Measurements from ENCODE around the gene TMEM53.
"Not testable (repeated sequence)": the region's sequence is repeated elsewhere in the genome, so short reads cannot be mapped to it uniquely, and the experiment has no call there.

Gene TMEM53

GRCh38 chr1:44672961-44673674, 1.2 kb downstream of the TMEM53 start:
- H3K27ac ChIP-seq (ENCODE audit: low read length) = no peak overlapping the region
- no peaks in the 10 kb centered on the region for H3K36me3 ChIP-seq (ENCODE audit: control insufficient read depth, insufficient read depth, low read length)
- H3K4me3 ChIP-seq (ENCODE audit: low read length) = no peak overlapping the region; the same call in 1 of the 2 replicates
- DNase-seq (ENCODE audit: low read depth, low spot score) = no peak
- no peaks in the 10 kb centered on the region for H3K27me3 ChIP-seq (ENCODE audit: control insufficient read depth, insufficient read depth, low read length)
- no peaks in the 10 kb centered on the region for H3K4me1 ChIP-seq (ENCODE audit: control insufficient read depth, insufficient read depth, low read length)
- no CpG with 5 or more reads among the region's 14 CpGs for WGBS (ENCODE audit: insufficient coverage, insufficient read length)
- no peaks in the 10 kb centered on the region for H3K9me3 ChIP-seq (ENCODE audit: control insufficient read depth, insufficient read depth, low read length)

- H3K27me3 ChIP-seq (ENCODE audit: control insufficient read depth, insufficient read depth, low read length) = no peaks in the 10 kb centered on the region
- no peak overlapping the region for H3K4me3 ChIP-seq (ENCODE audit: low read length)
- DNase-seq (ENCODE audit: low read depth, low spot score) = no peak
- H3K4me1 ChIP-seq (ENCODE audit: control insufficient read depth, insufficient read depth, low read length) = no peaks in the 10 kb centered on the region
- WGBS (ENCODE audit: insufficient coverage, insufficient read length) = no CpG with 5 or more reads among the region's 13 CpGs
- H3K27ac ChIP-seq (ENCODE audit: low read length) = no peak overlapping the region
- no peaks in the 10 kb centered on the region for H3K9me3 ChIP-seq (ENCODE audit: control insufficient read depth, insufficient read depth, low read length)
- H3K36me3 ChIP-seq (ENCODE audit: control insufficient read depth, insufficient read depth, low read length) = no peaks in the 10 kb centered on the region
Measured at GRCh38 chr1:44672254-44672955, 1.9 kb downstream of the TMEM53 start.

DNA sequence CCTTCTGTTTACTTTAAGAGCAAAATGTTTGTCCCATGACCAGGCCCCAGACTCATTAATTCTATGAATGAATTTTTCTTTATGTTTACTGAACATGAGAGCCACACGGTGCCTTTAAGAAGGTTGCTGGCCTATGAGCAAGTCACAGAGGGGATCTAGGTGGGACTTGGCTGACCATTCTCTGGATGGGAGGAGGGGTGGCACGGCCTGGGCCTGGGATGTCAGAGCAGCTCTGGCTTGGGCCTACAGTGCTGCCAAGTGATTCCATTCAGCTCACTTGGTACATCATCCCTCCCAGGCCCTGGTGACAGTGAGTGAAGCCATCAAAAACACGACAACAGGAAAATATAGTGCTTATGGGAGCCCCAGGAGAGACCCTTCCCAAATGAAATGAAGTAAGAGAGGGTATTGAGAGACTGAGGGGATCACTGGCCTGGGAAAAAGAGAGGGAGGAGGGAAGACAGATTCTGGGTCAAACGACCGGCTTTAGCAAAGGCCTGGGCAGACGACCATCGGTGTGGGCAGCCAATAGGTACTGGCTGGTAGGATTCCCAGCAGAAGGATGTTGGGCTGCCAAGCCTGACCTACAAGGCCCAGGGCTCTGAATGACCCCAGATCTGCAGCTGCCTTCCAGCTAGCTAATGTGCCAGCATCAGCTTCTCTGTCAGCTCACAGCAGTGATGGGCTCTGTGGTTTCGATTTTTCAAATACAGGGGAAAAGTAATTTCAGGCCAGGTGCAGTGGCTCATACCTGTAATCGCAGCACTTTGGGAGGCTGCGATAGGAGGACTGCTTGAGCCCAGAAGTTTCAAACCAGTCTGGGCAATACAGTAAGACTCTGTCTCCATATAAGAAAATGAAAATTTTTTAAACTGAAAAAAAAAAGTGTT, 3.3 kb downstream of the TMEM53 start:
- H3K27me3 ChIP-seq (ENCODE audit: control insufficient read depth, insufficient read depth, low read length) = no peaks in the 10 kb centered on the region
- H3K4me3 ChIP-seq (ENCODE audit: low read length) = no peak overlapping the region
- WGBS (ENCODE audit: insufficient coverage, insufficient read length) = no CpG with 5 or more reads among the region's 10 CpGs
- no peaks in the 10 kb centered on the region for H3K4me1 ChIP-seq (ENCODE audit: control insufficient read depth, insufficient read depth, low read length)
- no peak for DNase-seq (ENCODE audit: low read depth, low spot score)
- H3K9me3 ChIP-seq (ENCODE audit: control insufficient read depth, insufficient read depth, low read length) = no peaks in the 10 kb centered on the region
- H3K36me3 ChIP-seq (ENCODE audit: control insufficient read depth, insufficient read depth, low read length) = no peaks in the 10 kb centered on the region
- H3K27ac ChIP-seq (ENCODE audit: low read length) = no peak overlapping the region

GRCh38 chr1:44666719-44667118, 7.6 kb downstream of the TMEM53 start:
- H3K36me3 ChIP-seq (ENCODE audit: control insufficient read depth, insufficient read depth, low read length); H3K27me3 ChIP-seq (ENCODE audit: control insufficient read depth, insufficient read depth, low read length); H3K4me1 ChIP-seq (ENCODE audit: control insufficient read depth, insufficient read depth, low read length); H3K4me3 ChIP-seq (ENCODE audit: low read length); H3K9me3 ChIP-seq (ENCODE audit: control insufficient read depth, insufficient read depth, low read length); H3K27ac ChIP-seq (ENCODE audit: low read length); DNase-seq (ENCODE audit: low read depth, low spot score): not testable (repeated sequence)
- WGBS (ENCODE audit: insufficient coverage, insufficient read length) = no CpG with 5 or more reads among the region's 1 CpG

DNA sequence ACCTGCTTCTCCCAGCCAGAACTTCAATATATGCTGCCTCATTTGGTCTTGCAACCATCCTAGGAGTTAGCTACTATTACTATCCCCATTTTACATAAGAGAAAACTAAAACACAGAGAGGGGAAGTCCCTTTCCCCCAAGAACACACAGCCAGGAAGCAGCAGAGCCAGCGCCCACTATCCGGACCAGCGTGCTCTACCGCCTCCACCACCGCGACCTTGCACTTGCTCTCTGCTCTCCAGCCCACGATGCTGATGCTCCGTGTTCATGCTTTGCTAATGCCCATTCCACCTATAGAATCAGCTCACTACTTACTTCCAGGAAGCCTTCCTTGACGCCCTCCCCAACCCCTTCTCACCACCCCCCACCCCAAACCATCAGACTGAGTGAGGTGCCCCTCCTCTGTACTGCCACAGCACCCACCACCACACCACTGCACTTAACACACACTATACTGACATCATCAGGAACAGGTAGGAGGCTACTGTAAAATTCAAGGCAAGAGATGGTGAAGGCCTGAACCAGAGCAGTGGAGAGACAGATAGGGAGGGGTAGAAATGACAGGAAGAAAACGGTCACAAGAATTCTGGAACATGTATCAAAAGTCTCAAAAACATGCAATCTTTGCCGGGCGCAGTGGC, 9.4 kb downstream of the TMEM53 start:
- no peak overlapping the region for H3K4me3 ChIP-seq (ENCODE audit: low read length)
- no peaks in the 10 kb centered on the region for H3K36me3 ChIP-seq (ENCODE audit: control insufficient read depth, insufficient read depth, low read length)
- WGBS (ENCODE audit: insufficient coverage, insufficient read length) = no CpG with 5 or more reads among the region's 12 CpGs
- H3K27me3 ChIP-seq (ENCODE audit: control insufficient read depth, insufficient read depth, low read length) = no peaks in the 10 kb centered on the region
- no peak overlapping the region for H3K27ac ChIP-seq (ENCODE audit: low read length)
- no peak for DNase-seq (ENCODE audit: low read depth, low spot score)
- no peaks in the 10 kb centered on the region for H3K9me3 ChIP-seq (ENCODE audit: control insufficient read depth, insufficient read depth, low read length)
- no peaks in the 10 kb centered on the region for H3K4me1 ChIP-seq (ENCODE audit: control insufficient read depth, insufficient read depth, low read length)

GRCh38 chr1:44663417-44663816, 10.9 kb downstream of the TMEM53 start:
- no peaks in the 10 kb centered on the region for H3K27me3 ChIP-seq (ENCODE audit: control insufficient read depth, insufficient read depth, low read length)
- WGBS (ENCODE audit: insufficient coverage, insufficient read length) = no CpG with 5 or more reads among the region's 5 CpGs
- no peaks in the 10 kb centered on the region for H3K36me3 ChIP-seq (ENCODE audit: control insufficient read depth, insufficient read depth, low read length)
- no peaks in the 10 kb centered on the region for H3K9me3 ChIP-seq (ENCODE audit: control insufficient read depth, insufficient read depth, low read length)
- no peak overlapping the region for H3K4me3 ChIP-seq (ENCODE audit: low read length)
- H3K27ac ChIP-seq (ENCODE audit: low read length) = no peak overlapping the region
- no peaks in the 10 kb centered on the region for H3K4me1 ChIP-seq (ENCODE audit: control insufficient read depth, insufficient read depth, low read length)
- DNase-seq (ENCODE audit: low read depth, low spot score) = no peak

DNA sequence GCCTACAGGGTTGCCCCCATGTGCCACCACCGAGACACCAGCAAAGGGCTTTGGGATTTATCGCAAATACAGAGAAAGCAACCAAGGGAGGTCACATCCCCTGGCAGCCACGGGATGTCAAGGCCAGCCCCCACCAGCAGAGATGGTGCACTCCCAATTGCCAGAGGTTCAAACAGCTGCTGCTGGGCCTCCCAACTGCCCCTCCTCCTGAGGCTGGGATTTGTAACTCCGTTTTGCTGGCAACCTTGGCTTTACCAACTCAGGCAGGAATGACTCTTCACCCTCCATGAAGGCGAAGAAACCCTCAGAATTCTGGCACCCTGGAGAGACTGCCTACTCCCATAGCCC, 11.6 kb downstream of the TMEM53 start:
- no peaks in the 10 kb centered on the region for H3K4me1 ChIP-seq (ENCODE audit: control insufficient read depth, insufficient read depth, low read length)

GRCh38 chr1:44661781-44662682, 12.2 kb downstream of the TMEM53 start:
- WGBS (ENCODE audit: insufficient coverage, insufficient read length) = no CpG with 5 or more reads among the region's 15 CpGs
- H3K4me1 ChIP-seq (ENCODE audit: control insufficient read depth, insufficient read depth, low read length) = no peaks in the 10 kb centered on the region
- H3K9me3 ChIP-seq (ENCODE audit: control insufficient read depth, insufficient read depth, low read length) = no peaks in the 10 kb centered on the region
- H3K27ac ChIP-seq (ENCODE audit: low read length) = no peak overlapping the region
- no peaks in the 10 kb centered on the region for H3K36me3 ChIP-seq (ENCODE audit: control insufficient read depth, insufficient read depth, low read length)
- DNase-seq (ENCODE audit: low read depth, low spot score) = no peak
- H3K27me3 ChIP-seq (ENCODE audit: control insufficient read depth, insufficient read depth, low read length) = no peaks in the 10 kb centered on the region
- no peak overlapping the region for H3K4me3 ChIP-seq (ENCODE audit: low read length)

More for the DNA sequence above, 11.6 kb downstream of the TMEM53 start:
- Histone ChIP-seq H3K4me3 (ENCODE audit: low read length) (no peak overlapping the region), H3K9me3 (ENCODE audit: control insufficient read depth, insufficient read depth, low read length) (no peaks in the 10 kb centered on the region), H3K36me3 (ENCODE audit: control insufficient read depth, insufficient read depth, low read length) (no peaks in the 10 kb centered on the region), H3K27me3 (ENCODE audit: control insufficient read depth, insufficient read depth, low read length) (no peaks in the 10 kb centered on the region), H3K27ac (ENCODE audit: low read length) (no peak overlapping the region)
- DNase-seq (ENCODE audit: low read depth, low spot score) = no peak
- no CpG with 5 or more reads among the region's 5 CpGs for WGBS (ENCODE audit: insufficient coverage, insufficient read length)

DNA sequence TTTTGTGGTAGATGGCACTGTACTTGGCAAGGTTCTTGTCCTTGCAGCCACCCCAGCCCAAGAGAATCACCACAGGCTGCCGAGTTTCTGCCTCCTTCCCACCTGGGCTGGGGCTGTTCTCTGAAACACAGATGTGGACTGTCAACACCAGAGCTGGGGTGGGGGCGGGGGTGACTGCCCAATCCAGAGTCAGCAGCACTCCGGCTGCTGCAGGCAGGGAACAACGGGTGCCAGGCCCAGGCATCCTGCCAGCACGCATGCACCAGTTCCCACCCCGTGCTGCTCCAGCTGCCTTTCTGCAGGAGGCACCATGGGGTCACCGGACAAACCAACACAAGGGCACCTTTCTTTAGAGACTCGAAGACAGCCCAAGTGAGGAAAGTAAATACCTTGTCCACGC, 14.1 kb downstream of the TMEM53 start:
- no CpG with 5 or more reads among the region's 9 CpGs for whole genome bisulfite sequencing (ENCODE audit: insufficient coverage, insufficient read length)
- Histone ChIP-seq H3K36me3 (ENCODE audit: control insufficient read depth, insufficient read depth, low read length) (no peaks in the 10 kb centered on the region), H3K27ac (ENCODE audit: low read length) (no peak overlapping the region), H3K9me3 (ENCODE audit: control insufficient read depth, insufficient read depth, low read length) (no peaks in the 10 kb centered on the region), H3K27me3 (ENCODE audit: control insufficient read depth, insufficient read depth, low read length) (no peaks in the 10 kb centered on the region), H3K4me3 (ENCODE audit: low read length) (no peak overlapping the region), H3K4me1 (ENCODE audit: control insufficient read depth, insufficient read depth, low read length) (no peaks in the 10 kb centered on the region)
- DNase-seq (ENCODE audit: low read depth, low spot score) = no peak

Data from iPS DF 6.9 (cell line).